SU-DHL-6 (cell line): Measurements from ENCODE around the gene RAD51B.
A peak's percentile ranks its signal among the peaks of the same experiment; 100 is the strongest.

Experiments
- H2AFZ ChIP-seq: fragments of 200-600 bp; sonication (generic); 2 replicates; pipeline ENCODE4 v1.6.1; 2014; ENCODE audit warnings: low read depth, mild to moderate bottlenecking, moderate library complexity, mixed read lengths, antibody characterized with exemption, low read length; ENCODE audit not compliant: severe bottlenecking
- H3F3A ChIP-seq: fragments of 200-600 bp; shearing (Covaris generic); 2 replicates; pipeline ENCODE4 v1.6.0; 2016; ENCODE audit warnings: antibody characterized with exemption, mild to moderate bottlenecking; ENCODE audit not compliant: insufficient read depth
- H3K27ac ChIP-seq: fragments of 200-600 bp; sonication (generic); 2 replicates; pipeline ENCODE4 v1.5.1; 2016; ENCODE audit warnings: low read depth, mild to moderate bottlenecking, low read length, moderate library complexity, mixed read lengths
- H3K27me3 ChIP-seq: fragments of 200-600 bp; sonication (generic), shearing (Covaris generic); 2 replicates; pipeline ENCODE4 v1.6.0; 2014; ENCODE audit warnings: mild to moderate bottlenecking, low read length
- H3K36me3 ChIP-seq: fragments of 200-600 bp; sonication (generic); 2 replicates; pipeline ENCODE4 v1.6.1; 2014; ENCODE audit warnings: mild to moderate bottlenecking, low read length, mixed read lengths
- H3K4me2 ChIP-seq: fragments of 300-600, 200-600 bp; shearing (Covaris generic), sonication (generic); 2 replicates; pipeline ENCODE4 v1.6.0; 2014; ENCODE audit warnings: low read length, low read depth, mild to moderate bottlenecking; ENCODE audit not compliant: poor library complexity, severe bottlenecking
- H3K4me3 ChIP-seq: fragments of 200-600 bp; sonication (generic); 2 replicates; pipeline ENCODE4 v1.5.1; 2014; ENCODE audit warnings: antibody characterized with exemption, low read length, mild to moderate bottlenecking, mixed read lengths; ENCODE audit not compliant: insufficient read depth, poor library complexity, severe bottlenecking
- H3K79me2 ChIP-seq: fragments of 200-600 bp; sonication (generic); 2 replicates; pipeline ENCODE4 v1.6.1; 2014; ENCODE audit warnings: mild to moderate bottlenecking, low read length, moderate library complexity; ENCODE audit not compliant: insufficient read depth
- H3K9ac ChIP-seq: fragments of 200-600 bp; sonication (generic); 2 replicates; pipeline ENCODE4 v1.7.0; 2014; ENCODE audit warnings: mild to moderate bottlenecking, low read length
- H3K9me2 ChIP-seq: fragments of 200-600 bp; sonication (generic); replicated peaks from 2 replicates; pipeline ENCODE4 v1.6.1; 2014; ENCODE audit warnings: low read length; ENCODE audit not compliant: insufficient read depth
- H3K9me3 ChIP-seq: fragments of 200-600 bp; sonication (generic); 2 replicates; pipeline ENCODE4 v1.6.1; 2014; ENCODE audit warnings: low read length, mixed read lengths; ENCODE audit not compliant: insufficient read depth
- H4K20me1 ChIP-seq: fragments of 200-600 bp; sonication (generic); 2 replicates; pipeline ENCODE4 v1.6.1; 2014; ENCODE audit warnings: low read depth, mild to moderate bottlenecking, antibody characterized with exemption, low read length, moderate library complexity, mixed read lengths
- CTCF ChIP-seq: fragments of 200-600 bp; sonication (generic); IDR thresholded peaks from one replicate; pipeline ENCODE4 v1.5.1; 2017; ENCODE audit warnings: antibody characterized with exemption, mild to moderate bottlenecking, low read length, moderate library complexity; ENCODE audit not compliant: insufficient read depth, poor library complexity, severe bottlenecking
- EZH2phosphoT487 ChIP-seq: fragments of 200-600 bp; sonication (generic), shearing (Covaris generic); conservative IDR thresholded peaks from 2 replicates; pipeline ENCODE4 v1.6.1; 2018; ENCODE audit warnings: mild to moderate bottlenecking, antibody characterized with exemption, low read length, moderate library complexity, mixed read lengths

The RAD51B gene

GRCh38 chr14:67943947-67944346 is 124.4 kb downstream of the RAD51B start:
- no peaks in the 10 kb centered on the region for H3F3A ChIP-seq
- no peak overlapping the region for H2AFZ ChIP-seq
- H3K4me3 ChIP-seq: no peak overlapping the region
- H3K9me2 ChIP-seq: no peaks in the 10 kb centered on the region
- H3K79me2 ChIP-seq: no peaks in the 10 kb centered on the region
- no peak overlapping the region for H3K27ac ChIP-seq
- H3K27me3 ChIP-seq: no peaks in the 10 kb centered on the region
- peak; percentile 58 for TF ChIP-seq CTCF
- no peak for TF ChIP-seq EZH2phosphoT487
- no peaks in the 10 kb centered on the region for H3K9me3 ChIP-seq
- H3K4me2 ChIP-seq: no peak overlapping the region
- no peaks in the 10 kb centered on the region for H4K20me1 ChIP-seq
- H3K36me3 ChIP-seq: no peaks in the 10 kb centered on the region
- H3K9ac ChIP-seq: no peak overlapping the region

- H3K4me2 ChIP-seq: no peak overlapping the region
- H3K27ac ChIP-seq: no peak overlapping the region
- H3K27me3 ChIP-seq: no peaks in the 10 kb centered on the region
- no peaks in the 10 kb centered on the region for H3K36me3 ChIP-seq
- H3K9ac ChIP-seq: no peak overlapping the region
- no peaks in the 10 kb centered on the region for H4K20me1 ChIP-seq
- H2AFZ ChIP-seq: no peak overlapping the region
- no peaks in the 10 kb centered on the region for H3K9me3 ChIP-seq
- no peaks in the 10 kb centered on the region for H3F3A ChIP-seq
- H3K4me3 ChIP-seq: no peak overlapping the region
- no peaks in the 10 kb centered on the region for H3K79me2 ChIP-seq
- H3K9me2 ChIP-seq: no peaks in the 10 kb centered on the region
- TF ChIP-seq CTCF (no peak), EZH2phosphoT487 (no peak)
These were observed 125.0 kb downstream of the RAD51B start for GRCh38 chr14:67944605-67945004.

GRCh38 chr14:67949771-67950170 is 130.2 kb downstream of the RAD51B start:
- no peaks in the 10 kb centered on the region for H3K36me3 ChIP-seq
- no peak for TF ChIP-seq EZH2phosphoT487
- no peak for TF ChIP-seq CTCF
- H3K9me2 ChIP-seq: no peaks in the 10 kb centered on the region
- H3K9ac ChIP-seq: no peak overlapping the region
- H2AFZ ChIP-seq: no peak overlapping the region
- H3K27me3 ChIP-seq: no peaks in the 10 kb centered on the region
- no peaks in the 10 kb centered on the region for H3F3A ChIP-seq
- no peak overlapping the region for H3K4me3 ChIP-seq
- no peak overlapping the region for H3K4me2 ChIP-seq
- H3K79me2 ChIP-seq: no peaks in the 10 kb centered on the region
- no peaks in the 10 kb centered on the region for H4K20me1 ChIP-seq
- no peak overlapping the region for H3K27ac ChIP-seq
- no peaks in the 10 kb centered on the region for H3K9me3 ChIP-seq
